ENCODE measurements around the gene MCTP1. TPM values are rescaled to one million over a fixed set of nuclear protein-coding genes. Genes with fewer than 3 reads are reported as not detected.
A peak's percentile ranks its signal among the peaks of the same experiment; 100 is the strongest.

MCTP1 gene
- total RNA-seq, 1 experiment from 2014 or later, result 2.5 TPM

DNA sequence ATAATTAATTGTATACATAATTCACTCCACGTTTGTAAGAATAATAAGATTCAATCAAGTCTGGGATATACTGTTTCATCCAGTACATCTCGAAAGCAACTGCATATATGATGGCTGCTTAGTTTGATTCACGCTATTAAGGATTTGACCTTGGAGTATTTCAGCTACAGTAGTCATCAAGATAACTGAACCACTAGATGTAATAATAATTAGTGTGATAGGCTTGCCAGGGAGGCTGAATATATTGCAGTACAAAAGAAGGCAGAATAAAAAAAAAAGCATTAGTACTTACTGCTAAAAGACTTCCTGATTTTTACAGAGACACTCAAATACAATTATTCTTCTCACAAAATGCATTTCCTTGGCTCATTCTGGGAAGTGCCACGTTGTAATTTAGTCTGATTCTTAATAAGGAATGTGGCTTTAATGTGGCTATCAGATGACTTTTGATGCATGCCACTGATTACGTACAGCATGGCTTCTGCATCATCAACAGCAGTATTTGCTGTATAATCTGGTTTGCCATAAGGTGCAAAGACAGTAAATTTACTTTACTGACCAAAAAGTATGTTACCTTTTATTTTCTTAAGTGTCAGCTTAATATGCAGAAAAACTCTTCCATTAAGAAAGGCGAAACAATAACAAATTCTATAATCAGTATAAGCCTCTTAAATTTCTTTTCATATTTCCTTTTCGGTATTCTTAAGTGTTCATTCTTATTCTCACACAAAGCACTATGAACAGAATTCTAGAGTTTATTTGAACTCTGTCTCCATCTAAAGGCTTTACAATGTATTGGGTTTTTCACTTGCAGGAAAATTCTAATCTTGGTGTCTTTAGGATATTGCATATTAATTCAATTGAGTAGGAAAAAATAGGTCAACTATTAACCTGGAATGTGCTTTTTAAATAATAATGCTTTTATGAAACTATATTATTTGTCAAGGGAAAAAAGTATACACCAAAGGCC is 500.1 kb downstream of the MCTP1 start:
- TF ChIP-seq, protein P1, sequence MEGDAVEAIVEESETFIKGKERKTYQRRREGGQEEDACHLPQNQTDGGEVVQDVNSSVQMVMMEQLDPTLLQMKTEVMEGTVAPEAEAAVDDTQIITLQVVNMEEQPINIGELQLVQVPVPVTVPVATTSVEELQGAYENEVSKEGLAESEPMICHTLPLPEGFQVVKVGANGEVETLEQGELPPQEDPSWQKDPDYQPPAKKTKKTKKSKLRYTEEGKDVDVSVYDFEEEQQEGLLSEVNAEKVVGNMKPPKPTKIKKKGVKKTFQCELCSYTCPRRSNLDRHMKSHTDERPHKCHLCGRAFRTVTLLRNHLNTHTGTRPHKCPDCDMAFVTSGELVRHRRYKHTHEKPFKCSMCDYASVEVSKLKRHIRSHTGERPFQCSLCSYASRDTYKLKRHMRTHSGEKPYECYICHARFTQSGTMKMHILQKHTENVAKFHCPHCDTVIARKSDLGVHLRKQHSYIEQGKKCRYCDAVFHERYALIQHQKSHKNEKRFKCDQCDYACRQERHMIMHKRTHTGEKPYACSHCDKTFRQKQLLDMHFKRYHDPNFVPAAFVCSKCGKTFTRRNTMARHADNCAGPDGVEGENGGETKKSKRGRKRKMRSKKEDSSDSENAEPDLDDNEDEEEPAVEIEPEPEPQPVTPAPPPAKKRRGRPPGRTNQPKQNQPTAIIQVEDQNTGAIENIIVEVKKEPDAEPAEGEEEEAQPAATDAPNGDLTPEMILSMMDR (conservative IDR thresholded peaks at IDR 0.05), result peak; percentile 45

More for the DNA sequence above, 500.1 kb downstream of the MCTP1 start:
- H3K4me1 Mint-ChIP-seq, result peaks cover 6 to 10% of the 10 kb centered on the region in 2 experiments
- Histone ChIP-seq H2BK12ac (ENCODE audit: insufficient read length, low read depth, low read length) (no peak overlapping the region), H3K23ac (ENCODE audit: insufficient read length, low read depth, low read length) (no peak overlapping the region), H3K27me3 (ENCODE audit: insufficient read depth, low read length) (no peaks in the 10 kb centered on the region), H3K56ac (ENCODE audit: insufficient read length, low read depth, low read length) (no peak overlapping the region), H3K4me1 (ENCODE audit: insufficient read depth, low read length) (no peaks in the 10 kb centered on the region; the same call in 1 of the 2 replicates), H3K18ac (ENCODE audit: insufficient read length, low read depth, low read length) (no peak overlapping the region), H2AK5ac (ENCODE audit: insufficient read length, low read length) (no peak overlapping the region), H4K5ac (ENCODE audit: insufficient read length, low read depth, low read length) (no peak overlapping the region), H3K79me1 (ENCODE audit: insufficient read depth, low read depth, low read length, poor library complexity, severe bottlenecking) (no peaks in the 10 kb centered on the region), H3K4ac (ENCODE audit: low read depth, low read length) (no peak overlapping the region), H3K23me2 (ENCODE audit: insufficient read length, low read depth, low read length, poor library complexity, severe bottlenecking) (no peaks in the 10 kb centered on the region), H2AFZ (ENCODE audit: low read length) (no peak overlapping the region), H3T11ph (ENCODE audit: low read length) (no peak overlapping the region), H3K14ac (ENCODE audit: insufficient read depth, low read length) (no peak overlapping the region), H2BK20ac (ENCODE audit: low read depth, low read length, poor library complexity, severe bottlenecking) (no peak overlapping the region), H3K27ac (ENCODE audit: insufficient read length, low read depth, low read length) (no peak overlapping the region), H3K9ac (ENCODE audit: extremely low read depth, insufficient read length, low read length) (no peak overlapping the region), H2BK5ac (ENCODE audit: insufficient read length, low read length) (no peak overlapping the region), H3K4me2 (ENCODE audit: insufficient read depth, insufficient read length, low read length) (no peak overlapping the region), H2BK15ac (ENCODE audit: low read depth, low read length) (no peak overlapping the region), H3K9me3 (ENCODE audit: control insufficient read depth, low read depth, low read length) (no peaks in the 10 kb centered on the region), H4K20me1 (ENCODE audit: control insufficient read depth, insufficient read depth, insufficient read length) (no peaks in the 10 kb centered on the region), H2BK120ac (ENCODE audit: low read depth, low read length, poor library complexity, severe bottlenecking) (no peak overlapping the region), H4K91ac (ENCODE audit: insufficient read length, low read depth, low read length) (no peak overlapping the region), H4K8ac (replicated peaks; ENCODE audit: insufficient read length, low read depth, low read length) (no peak overlapping the region), H3K79me2 (ENCODE audit: insufficient read depth, low read length) (no peaks in the 10 kb centered on the region)
- no peaks in the 10 kb centered on the region for H3K27me3 Mint-ChIP-seq (ENCODE audit: low read depth)
- no CpG with 5 or more reads among the region's 7 CpGs for WGBS (ENCODE audit: extremely low coverage, insufficient read length, low lambda C conversion rate)
- H3K27ac Mint-ChIP-seq, result no peak overlapping the region
- H3K36me3 Mint-ChIP-seq (ENCODE audit: insufficient read depth in 1 of 3, low read depth in 3 of 3), result no peaks in the 10 kb centered on the region
- H3K4me3 Mint-ChIP-seq, result no peak overlapping the region
- no peaks in the 10 kb centered on the region for H3K9me3 Mint-ChIP-seq
- no peak for DNase-seq

All from H9 (cell line).